ENCODE data around the gene PPP2R2B. TPM values are rescaled to one million over a fixed set of nuclear protein-coding genes. Genes with fewer than 3 reads are reported as not detected.
"Not testable (repeated sequence)": the region's sequence is repeated elsewhere in the genome, so short reads cannot be mapped to it uniquely, and the experiment has no call there.

The PPP2R2B gene
- total RNA-seq, 1 donor from 2014 or later, result 0.35 TPM

DNA sequence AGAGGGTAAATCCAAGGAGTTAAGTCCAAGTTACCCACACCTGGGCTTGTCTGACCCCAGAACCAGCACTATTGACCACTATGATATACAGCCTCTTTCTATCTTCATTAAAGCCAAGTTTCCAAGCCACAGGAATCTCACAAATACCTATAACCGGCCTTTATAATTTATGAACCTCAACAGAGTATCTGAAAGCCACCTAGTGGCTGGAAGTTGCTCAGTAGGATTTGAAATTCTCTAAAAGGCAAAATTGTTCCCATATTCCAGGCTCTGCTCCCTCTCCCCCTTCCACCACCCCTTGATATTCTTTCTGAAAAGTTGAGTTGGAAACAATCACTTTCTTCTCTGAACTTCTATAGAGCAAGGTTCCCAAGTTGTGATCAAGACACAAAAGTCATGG, 256.2 kb downstream of the PPP2R2B start:
- peaks cover 8% of the 10 kb centered on the region for H3K27me3 Mint-ChIP-seq (ENCODE audit: low read depth)
- no peaks in the 10 kb centered on the region for H3K36me3 Mint-ChIP-seq (ENCODE audit: low read depth)
- TF ChIP-seq, protein P1, sequence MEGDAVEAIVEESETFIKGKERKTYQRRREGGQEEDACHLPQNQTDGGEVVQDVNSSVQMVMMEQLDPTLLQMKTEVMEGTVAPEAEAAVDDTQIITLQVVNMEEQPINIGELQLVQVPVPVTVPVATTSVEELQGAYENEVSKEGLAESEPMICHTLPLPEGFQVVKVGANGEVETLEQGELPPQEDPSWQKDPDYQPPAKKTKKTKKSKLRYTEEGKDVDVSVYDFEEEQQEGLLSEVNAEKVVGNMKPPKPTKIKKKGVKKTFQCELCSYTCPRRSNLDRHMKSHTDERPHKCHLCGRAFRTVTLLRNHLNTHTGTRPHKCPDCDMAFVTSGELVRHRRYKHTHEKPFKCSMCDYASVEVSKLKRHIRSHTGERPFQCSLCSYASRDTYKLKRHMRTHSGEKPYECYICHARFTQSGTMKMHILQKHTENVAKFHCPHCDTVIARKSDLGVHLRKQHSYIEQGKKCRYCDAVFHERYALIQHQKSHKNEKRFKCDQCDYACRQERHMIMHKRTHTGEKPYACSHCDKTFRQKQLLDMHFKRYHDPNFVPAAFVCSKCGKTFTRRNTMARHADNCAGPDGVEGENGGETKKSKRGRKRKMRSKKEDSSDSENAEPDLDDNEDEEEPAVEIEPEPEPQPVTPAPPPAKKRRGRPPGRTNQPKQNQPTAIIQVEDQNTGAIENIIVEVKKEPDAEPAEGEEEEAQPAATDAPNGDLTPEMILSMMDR (IDR thresholded peaks at IDR 0.05), result peak; percentile 67
- H3K4me3 Mint-ChIP-seq (ENCODE audit: unreplicated experiment), result no peak overlapping the region
- no peaks in the 10 kb centered on the region for H3K4me1 Mint-ChIP-seq (ENCODE audit: low read depth)
- peaks cover 5% of the 10 kb centered on the region for H3K9me3 Mint-ChIP-seq (ENCODE audit: low read depth)
- no peak for DNase-seq (ENCODE audit: low spot score)
- H3K27ac Mint-ChIP-seq (ENCODE audit: unreplicated experiment), result no peak overlapping the region

DNA sequence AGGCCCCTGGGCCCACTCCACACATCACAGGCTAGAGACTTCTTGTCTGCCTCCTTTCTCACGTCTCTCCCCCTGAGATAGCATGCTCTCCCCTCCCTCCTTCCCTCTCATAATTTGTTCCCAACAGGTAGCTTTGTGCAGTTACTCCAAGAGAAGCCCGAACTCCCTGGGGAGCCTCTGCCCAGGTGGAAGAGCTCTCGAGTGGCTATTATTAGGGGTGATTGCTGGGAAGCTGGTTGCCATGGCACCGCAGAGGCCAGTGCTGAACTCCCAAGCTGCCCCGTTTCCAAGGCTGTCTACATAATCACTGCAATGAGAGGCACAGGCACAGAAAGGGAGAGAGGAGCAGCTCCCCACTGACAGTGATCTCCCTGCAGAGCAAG, 257.9 kb downstream of the PPP2R2B start:
- H3K9me3 Mint-ChIP-seq (ENCODE audit: low read depth), result peaks cover 14% of the 10 kb centered on the region
- peaks cover 5% of the 10 kb centered on the region for H3K27me3 Mint-ChIP-seq (ENCODE audit: low read depth)
- H3K36me3 Mint-ChIP-seq (ENCODE audit: low read depth), result no peaks in the 10 kb centered on the region
- no peaks in the 10 kb centered on the region for H3K4me1 Mint-ChIP-seq (ENCODE audit: low read depth)
- no peak overlapping the region for H3K27ac Mint-ChIP-seq (ENCODE audit: unreplicated experiment)
- TF ChIP-seq, protein P1 (IDR thresholded peaks at IDR 0.05), result no peak
- no peak for DNase-seq (ENCODE audit: low spot score)
- H3K4me3 Mint-ChIP-seq (ENCODE audit: unreplicated experiment), result no peak overlapping the region

DNA sequence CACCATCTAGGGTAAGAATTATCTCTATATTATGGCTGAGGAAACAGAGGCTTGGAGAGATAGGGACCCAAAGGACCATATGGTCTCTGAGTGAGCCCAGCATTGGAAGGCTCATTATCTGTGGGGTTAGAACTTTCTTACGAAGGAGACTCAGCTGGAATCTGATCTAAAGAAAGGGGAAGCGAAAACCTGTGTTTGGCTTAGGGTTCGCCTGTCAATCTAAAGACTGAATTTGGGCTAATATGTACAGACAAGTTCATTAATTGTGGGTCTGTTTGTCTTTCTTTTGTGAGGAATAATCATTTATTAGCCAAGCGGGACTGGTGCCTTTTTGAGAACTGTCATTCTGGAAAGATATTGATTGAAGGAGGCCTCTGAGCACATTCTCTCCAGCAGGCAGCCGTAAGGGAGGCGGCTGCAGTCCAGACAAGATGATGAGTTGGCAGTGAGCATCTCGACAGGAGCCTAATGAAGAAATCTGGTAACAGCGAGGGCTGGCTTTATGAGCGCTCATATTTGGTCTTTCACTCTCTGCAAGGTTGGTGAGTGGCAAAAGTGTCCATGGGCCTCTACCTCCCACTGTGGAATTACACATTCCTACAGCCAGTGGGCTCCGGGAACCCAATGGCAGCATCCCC, 258.4 kb downstream of the PPP2R2B start:
- Mint-ChIP-seq H3K27ac (ENCODE audit: unreplicated experiment) (no peak overlapping the region), H3K4me3 (ENCODE audit: unreplicated experiment) (no peak overlapping the region)

DNA sequence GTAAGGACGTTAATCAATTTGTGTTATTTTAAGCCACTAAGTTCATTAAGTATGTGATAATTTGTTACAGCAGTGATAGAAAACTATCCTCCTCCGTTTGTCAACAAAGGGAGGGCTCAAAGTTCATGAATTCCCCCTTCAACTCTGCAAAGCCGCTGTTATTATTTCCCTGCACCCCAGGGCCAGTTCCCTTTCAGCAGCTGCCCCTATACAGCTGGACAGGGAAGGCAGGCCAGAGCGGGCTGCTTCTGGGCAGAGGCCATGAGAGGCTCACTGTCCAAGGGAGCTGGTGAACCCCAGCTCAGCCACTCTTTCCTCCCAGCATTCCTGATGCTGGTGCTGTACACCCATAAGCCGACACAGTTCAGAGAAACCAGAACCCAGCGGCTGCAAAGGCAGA, 260.1 kb downstream of the PPP2R2B start:
- TF ChIP-seq, protein P1 (IDR thresholded peaks at IDR 0.05), result no peak
- Mint-ChIP-seq H3K4me3 (ENCODE audit: unreplicated experiment) (no peak overlapping the region), H3K27me3 (ENCODE audit: low read depth) (peaks cover 1% of the 10 kb centered on the region), H3K27ac (ENCODE audit: unreplicated experiment) (no peak overlapping the region), H3K4me1 (ENCODE audit: low read depth) (no peaks in the 10 kb centered on the region), H3K36me3 (ENCODE audit: low read depth) (no peaks in the 10 kb centered on the region), H3K9me3 (ENCODE audit: low read depth) (peaks cover 16% of the 10 kb centered on the region)
- no peak for DNase-seq (ENCODE audit: low spot score)

More for the DNA sequence above, 258.4 kb downstream of the PPP2R2B start:
- Mint-ChIP-seq H3K27me3 (ENCODE audit: low read depth) (peaks cover 5% of the 10 kb centered on the region), H3K9me3 (ENCODE audit: low read depth) (peaks cover 16% of the 10 kb centered on the region), H3K4me1 (ENCODE audit: low read depth) (no peaks in the 10 kb centered on the region), H3K36me3 (ENCODE audit: low read depth) (no peaks in the 10 kb centered on the region)
- TF ChIP-seq, protein P1 (IDR thresholded peaks at IDR 0.05), result no peak
- DNase-seq (ENCODE audit: low spot score), result no peak

DNA sequence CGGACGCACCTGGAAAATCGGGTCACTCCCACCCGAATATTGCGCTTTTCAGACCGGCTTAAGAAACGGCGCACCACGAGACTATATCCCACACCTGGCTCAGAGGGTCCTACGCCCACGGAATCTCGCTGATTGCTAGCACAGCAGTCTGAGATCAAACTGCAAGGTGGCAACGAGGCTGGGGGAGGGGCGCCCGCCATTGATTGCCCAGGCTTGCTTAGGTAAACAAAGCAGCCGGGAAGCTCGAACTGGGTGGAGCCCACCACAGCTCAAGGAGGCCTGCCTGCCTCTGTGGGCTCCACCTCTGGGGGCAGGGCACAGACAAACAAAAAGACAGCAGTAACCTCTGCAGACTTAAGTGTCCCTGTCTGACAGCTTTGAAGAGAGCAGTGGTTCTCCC, 268.8 kb downstream of the PPP2R2B start:
- not testable (repeated sequence) for H3K27me3 Mint-ChIP-seq (ENCODE audit: low read depth); H3K27ac Mint-ChIP-seq (ENCODE audit: unreplicated experiment); H3K4me1 Mint-ChIP-seq (ENCODE audit: low read depth); H3K4me3 Mint-ChIP-seq (ENCODE audit: unreplicated experiment); DNase-seq (ENCODE audit: low spot score); H3K36me3 Mint-ChIP-seq (ENCODE audit: low read depth); H3K9me3 Mint-ChIP-seq (ENCODE audit: low read depth)

DNA sequence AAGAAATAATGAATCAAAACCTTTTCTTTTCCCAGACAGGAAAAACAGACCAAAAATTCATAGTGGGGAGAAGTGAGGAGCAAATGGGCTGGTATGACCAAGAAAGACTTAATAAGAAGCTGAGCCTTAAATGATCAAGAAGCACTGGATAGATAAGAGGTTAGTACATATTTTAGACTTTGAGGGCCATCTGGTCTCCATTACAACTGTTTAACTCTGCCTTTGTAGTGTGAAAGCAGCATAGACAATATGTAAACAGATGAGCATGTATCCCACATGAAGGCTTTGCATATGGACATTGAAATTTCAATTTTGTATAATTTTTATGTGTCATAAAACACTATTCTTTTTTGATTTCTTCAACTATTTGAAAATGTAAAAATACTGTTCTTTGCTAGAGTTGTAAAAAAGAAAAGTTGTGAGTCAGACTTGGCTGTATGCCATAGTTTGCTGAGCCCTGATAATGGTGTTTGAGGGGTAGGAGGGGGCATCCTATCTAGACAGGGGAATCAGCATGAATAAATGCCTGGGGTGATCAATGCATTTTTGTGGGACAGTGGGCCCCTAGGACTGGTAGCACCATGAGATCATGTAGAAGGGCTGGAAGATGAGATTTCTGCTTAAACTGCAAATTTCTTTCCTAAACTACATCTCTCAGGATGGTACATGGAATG, 270.8 kb downstream of the PPP2R2B start:
- Mint-ChIP-seq H3K27me3 (ENCODE audit: low read depth) (peaks cover 10% of the 10 kb centered on the region), H3K4me3 (ENCODE audit: unreplicated experiment) (no peak overlapping the region), H3K9me3 (ENCODE audit: low read depth) (peaks cover 6% of the 10 kb centered on the region), H3K36me3 (ENCODE audit: low read depth) (no peaks in the 10 kb centered on the region), H3K27ac (ENCODE audit: unreplicated experiment) (no peak overlapping the region), H3K4me1 (ENCODE audit: low read depth) (no peaks in the 10 kb centered on the region)
- TF ChIP-seq, protein P1 (IDR thresholded peaks at IDR 0.05), result no peak
- no peak for DNase-seq (ENCODE audit: low spot score)
